DND-41 (cell line): Measurements from ENCODE around the gene FMN1.

Source experiments
- CTCF ChIP-seq: IDR thresholded peaks from 2 replicates; pipeline ENCODE4 v1.5.1; 2012; ENCODE audit warnings: borderline replicate concordance, low read length, moderate library complexity, mild to moderate bottlenecking; ENCODE audit not compliant: poor library complexity, severe bottlenecking; ENCODE audit errors: extremely low read depth
- EZH2 ChIP-seq: IDR thresholded peaks from 3 replicates; pipeline ENCODE4 v1.6.1; 2012; ENCODE audit warnings: borderline replicate concordance, low read depth, mild to moderate bottlenecking, moderate library complexity, low read length, inconsistent platforms; ENCODE audit not compliant: severe bottlenecking

DNA sequence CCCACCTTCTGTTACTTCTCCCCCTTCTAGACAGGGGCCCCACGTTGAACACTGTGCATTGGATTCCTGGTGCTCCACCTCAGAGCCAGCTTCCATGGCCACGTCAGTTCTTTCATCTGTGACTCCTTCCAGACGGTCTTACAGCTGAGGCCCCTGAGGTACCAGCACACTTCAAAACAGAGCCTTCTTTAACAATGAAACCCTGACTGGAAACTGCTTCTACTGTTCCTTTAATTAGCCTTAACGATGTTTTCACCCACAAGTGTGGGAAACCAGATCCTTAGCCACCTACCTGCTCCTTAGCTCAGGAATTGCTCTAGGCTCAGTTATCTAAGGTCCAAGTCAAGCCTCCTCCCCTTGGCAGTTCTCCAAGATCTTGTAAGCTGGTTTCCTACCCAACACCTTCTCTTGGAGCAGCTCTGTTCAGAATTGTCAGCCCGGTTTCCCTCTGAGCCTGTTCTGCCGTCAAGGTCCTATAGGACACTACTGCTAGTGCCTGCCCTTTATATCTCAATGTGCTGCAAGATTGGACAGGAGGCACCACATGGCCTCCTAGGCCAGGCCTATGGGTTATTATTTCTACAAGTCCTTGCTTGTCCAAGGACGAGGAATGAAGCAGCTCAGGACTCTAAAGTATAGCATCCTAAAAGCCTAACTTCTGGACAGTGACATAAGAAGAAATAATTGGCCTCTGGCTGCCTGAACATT, 80.7 kb downstream of the FMN1 start:
- no peak for TF ChIP-seq CTCF
- TF ChIP-seq EZH2 = no peak
